GM12892 (cell line): ENCODE data around the gene ANKRD34C.

Experiments
- POLR2A ChIP-seq: IDR thresholded peaks from 2 replicates; pipeline ENCODE4 v1.6.1; 2011; ENCODE audit warnings: low read depth, low read length, control low read depth
- TAF1 ChIP-seq: IDR thresholded peaks from 2 replicates; pipeline ENCODE4 v1.6.1; 2011; ENCODE audit warnings: low read depth, mild to moderate bottlenecking, control low read depth, low read length, borderline replicate concordance

- TF ChIP-seq POLR2A: no peak
- no peak for TF ChIP-seq TAF1
These were observed 14.1 kb downstream of the ANKRD34C start for GRCh38 chr15:79296583-79296982.
